Neural crest cell (in vitro differentiated cells): Measurements from ENCODE around the gene SULT1E1. TPM values are rescaled to one million over a fixed set of nuclear protein-coding genes. Genes with fewer than 3 reads are reported as not detected.

Experiments
- DNase-seq: peaks from one replicate; pipeline ENCODE4 v3.0.0; 2021; ENCODE audit warnings: low read depth, mixed read lengths, low spot score
- H3K27ac Mint-ChIP-seq: one replicate; pipeline ENCODE4 v1.8.0; 2021; ENCODE audit warnings: mild to moderate bottlenecking, mixed read lengths; ENCODE audit not compliant: unreplicated experiment
- H3K27me3 Mint-ChIP-seq: 2 replicates; pipeline ENCODE4 v1.8.0; 2021; ENCODE audit warnings: low read depth, mild to moderate bottlenecking, mixed read lengths
- H3K36me3 Mint-ChIP-seq: 2 replicates; pipeline ENCODE4 v1.8.0; 2021; ENCODE audit warnings: low read depth, mild to moderate bottlenecking, mixed read lengths
- H3K4me1 Mint-ChIP-seq: 2 replicates; pipeline ENCODE4 v1.8.0; 2021; ENCODE audit warnings: mixed read lengths
- H3K4me3 Mint-ChIP-seq: one replicate; pipeline ENCODE4 v1.8.0; 2021; ENCODE audit warnings: mild to moderate bottlenecking, mixed read lengths
- H3K9me3 Mint-ChIP-seq: 2 replicates; pipeline ENCODE4 v1.8.0; 2021; ENCODE audit warnings: mixed read lengths
- CTCF ChIP-seq: fragments of 200-600 bp; sonication (generic); conservative IDR thresholded peaks from 2 replicates; pipeline ENCODE4 v1.5.0; 2021; ENCODE audit warnings: antibody characterized with exemption, mild to moderate bottlenecking
- total RNA-seq: library from RNA; stranded (reverse); gene quantifications from 2 replicates; pipeline ENCODE4 v1.2.1, GENCODE V29; 2021

The SULT1E1 gene
- total RNA-seq, 1 donor from 2014 or later = not detected

GRCh38 chr4:69877453-69877852 lies 17.5 kb upstream of the SULT1E1 start:
- Mint-ChIP-seq H3K27me3 (peaks cover 22% of the 10 kb centered on the region), H3K4me1 (no peaks in the 10 kb centered on the region), H3K9me3 (peaks cover 3% of the 10 kb centered on the region), H3K36me3 (no peaks in the 10 kb centered on the region), H3K27ac (no peak overlapping the region), H3K4me3 (no peak overlapping the region)
- DNase-seq = no peak
- no peak for TF ChIP-seq CTCF

- Mint-ChIP-seq H3K27me3 (peaks cover 19% of the 10 kb centered on the region), H3K4me3 (no peak overlapping the region), H3K4me1 (no peaks in the 10 kb centered on the region), H3K9me3 (peaks cover 5% of the 10 kb centered on the region), H3K27ac (no peak overlapping the region), H3K36me3 (no peaks in the 10 kb centered on the region)
- TF ChIP-seq CTCF = no peak
- DNase-seq = no peak
Measured at GRCh38 chr4:69876071-69876470, 16.1 kb upstream of the SULT1E1 start.

- Mint-ChIP-seq H3K27ac (no peak overlapping the region), H3K36me3 (no peaks in the 10 kb centered on the region), H3K27me3 (peaks cover 19% of the 10 kb centered on the region), H3K9me3 (peaks cover 5% of the 10 kb centered on the region), H3K4me1 (no peaks in the 10 kb centered on the region), H3K4me3 (no peak overlapping the region)
- DNase-seq = no peak
- no peak for TF ChIP-seq CTCF
Measured at GRCh38 chr4:69875576-69875975, 15.6 kb upstream of the SULT1E1 start.

- Mint-ChIP-seq H3K27me3 (peaks cover 19% of the 10 kb centered on the region), H3K9me3 (peaks cover 5% of the 10 kb centered on the region), H3K27ac (no peak overlapping the region), H3K36me3 (no peaks in the 10 kb centered on the region), H3K4me3 (no peak overlapping the region), H3K4me1 (no peaks in the 10 kb centered on the region)
- no peak for TF ChIP-seq CTCF
- DNase-seq = no peak
Measured at GRCh38 chr4:69874507-69874906, 14.6 kb upstream of the SULT1E1 start.

- Mint-ChIP-seq H3K4me3 (no peak overlapping the region), H3K9me3 (no peaks in the 10 kb centered on the region), H3K27ac (no peak overlapping the region), H3K36me3 (no peaks in the 10 kb centered on the region), H3K4me1 (no peaks in the 10 kb centered on the region), H3K27me3 (no peaks in the 10 kb centered on the region)
- DNase-seq = no peak
- no peak for TF ChIP-seq CTCF
Measured at GRCh38 chr4:69861756-69862155, 1.8 kb upstream of the SULT1E1 start.
